Neural progenitor cell (in vitro differentiated cells): ENCODE data around the gene DOP1B. TPM values are rescaled to one million over a fixed set of nuclear protein-coding genes. Genes with fewer than 3 reads are reported as not detected.

Experiments used
- DNase-seq: peaks from one replicate; pipeline ENCODE4 v3.0.0-alpha.2; 2016; ENCODE audit warnings: low spot score
- H2AFZ ChIP-seq: fragments of 200-600 bp; sonication (generic); replicated peaks from 2 replicates; pipeline ENCODE4 v1.6.1; 2016; ENCODE audit warnings: antibody characterized with exemption
- H3F3A ChIP-seq: fragments of 200-600 bp; sonication (generic); 2 replicates; pipeline ENCODE4 v1.6.1; 2016; ENCODE audit warnings: antibody characterized with exemption, low read depth
- H3K27ac ChIP-seq: fragments of 200-600 bp; sonication (generic); 2 replicates; pipeline ENCODE4 v1.5.1; 2016; ENCODE audit warnings: mild to moderate bottlenecking
- H3K27me3 ChIP-seq: fragments of 200-600 bp; sonication (generic); 2 replicates; pipeline ENCODE4 v1.6.1; 2016; ENCODE audit warnings: mild to moderate bottlenecking, moderate library complexity
- H3K36me3 ChIP-seq: fragments of 200-600 bp; sonication (generic); 2 replicates; pipeline ENCODE4 v1.5.1; 2016
- H3K4me1 ChIP-seq: fragments of 200-600 bp; sonication (generic); 2 replicates; pipeline ENCODE4 v1.6.1; 2016; ENCODE audit warnings: mixed run types
- H3K4me2 ChIP-seq: fragments of 200-600 bp; sonication (generic); 2 replicates; pipeline ENCODE4 v1.6.1; 2016
- H3K4me3 ChIP-seq: fragments of 200-600 bp; sonication (generic); 2 replicates; pipeline ENCODE4 v1.5.1; 2016
- H3K79me2 ChIP-seq: fragments of 200-600 bp; sonication (generic); 2 replicates; pipeline ENCODE4 v1.6.1; 2016; ENCODE audit warnings: low read depth
- H3K9ac ChIP-seq: fragments of 200-600 bp; sonication (generic); 2 replicates; pipeline ENCODE4 v1.6.1; 2016
- H3K9me3 ChIP-seq: fragments of 200-600 bp; sonication (generic); 2 replicates; pipeline ENCODE4 v1.5.1; 2016; ENCODE audit warnings: low read depth
- H4K20me1 ChIP-seq: fragments of 200-600 bp; sonication (generic); 2 replicates; pipeline ENCODE4 v1.6.1; 2016; ENCODE audit warnings: low read depth
- H3K27ac Mint-ChIP-seq: 3 replicates; pipeline ENCODE4 v1.8.0; 2021; ENCODE audit warnings: mixed read lengths
- H3K27me3 Mint-ChIP-seq: 2 replicates; pipeline ENCODE4 v1.8.0; 2022; ENCODE audit warnings: low read depth, mild to moderate bottlenecking, inconsistent platforms, moderate library complexity, mixed read lengths; ENCODE audit not compliant: insufficient read depth
- H3K36me3 Mint-ChIP-seq: 3 replicates; pipeline ENCODE4 v1.8.0; 2021; ENCODE audit warnings: mixed read lengths
- H3K4me1 Mint-ChIP-seq: 3 replicates; pipeline ENCODE4 v1.8.0; 2021; ENCODE audit warnings: mixed read lengths
- H3K4me3 Mint-ChIP-seq: 3 replicates; pipeline ENCODE4 v1.8.0; 2021; ENCODE audit warnings: mild to moderate bottlenecking, moderate library complexity, mixed read lengths
- H3K9me3 Mint-ChIP-seq: 3 replicates; pipeline ENCODE4 v1.8.0; 2020; ENCODE audit warnings: mixed read lengths
- CTCF ChIP-seq: fragments of 200-600 bp; sonication (generic); IDR thresholded peaks from 2 replicates; pipeline ENCODE4 v1.5.1; 2017; ENCODE audit warnings: antibody characterized with exemption, mild to moderate bottlenecking
- EZH2 ChIP-seq: fragments of 200-600 bp; sonication (generic); IDR thresholded peaks from 2 replicates; pipeline ENCODE4 v1.6.1; 2017; ENCODE audit warnings: antibody characterized with exemption, mild to moderate bottlenecking, moderate library complexity
- EZH2phosphoT487 ChIP-seq: fragments of 200-600 bp; sonication (generic); IDR thresholded peaks from 2 replicates; pipeline ENCODE4 v1.6.1; 2017; ENCODE audit warnings: antibody characterized with exemption
- total RNA-seq: library from RNA; depleted of rRNA; stranded (reverse); fragments of >200 nt; gene quantifications from 2 replicates; pipeline ENCODE4 v1.2.3, GENCODE V29; 2015; ENCODE audit warnings: low replicate concordance

The DOP1B gene
- total RNA-seq, 1 donor from 2014 or later = 9.9 TPM

GRCh38 chr21:36120304-36120888 is 36.2 kb upstream of the DOP1B start:
- Histone ChIP-seq H3K79me2 (no peaks in the 10 kb centered on the region), H3K4me2 (no peak overlapping the region), H4K20me1 (no peaks in the 10 kb centered on the region), H3K27me3 (no peaks in the 10 kb centered on the region), H3K36me3 (no peaks in the 10 kb centered on the region), H3K9ac (no peak overlapping the region), H3F3A (no peaks in the 10 kb centered on the region), H3K9me3 (no peaks in the 10 kb centered on the region), H3K27ac (no peak overlapping the region), H3K4me3 (no peak overlapping the region), H3K4me1 (no peaks in the 10 kb centered on the region), H2AFZ (no peak overlapping the region)
- Mint-ChIP-seq H3K27me3 (peaks cover 2% of the 10 kb centered on the region), H3K9me3 (no peaks in the 10 kb centered on the region), H3K27ac (no peak overlapping the region), H3K4me1 (no peaks in the 10 kb centered on the region), H3K36me3 (no peaks in the 10 kb centered on the region), H3K4me3 (no peak overlapping the region)
- DNase-seq = no peak
- TF ChIP-seq CTCF (no peak), EZH2phosphoT487 (no peak), EZH2 (no peak)

- Mint-ChIP-seq H3K4me3 (no peak overlapping the region), H3K27ac (no peak overlapping the region), H3K9me3 (no peaks in the 10 kb centered on the region), H3K27me3 (peaks cover 6% of the 10 kb centered on the region), H3K4me1 (no peaks in the 10 kb centered on the region), H3K36me3 (no peaks in the 10 kb centered on the region)
- Histone ChIP-seq H3K9me3 (no peaks in the 10 kb centered on the region), H3K36me3 (no peaks in the 10 kb centered on the region), H3K9ac (no peak overlapping the region), H3K4me3 (no peak overlapping the region), H3F3A (no peaks in the 10 kb centered on the region), H3K27ac (no peak overlapping the region), H3K27me3 (no peaks in the 10 kb centered on the region), H2AFZ (no peak overlapping the region), H3K4me1 (no peaks in the 10 kb centered on the region), H3K4me2 (no peak overlapping the region), H4K20me1 (no peaks in the 10 kb centered on the region), H3K79me2 (no peaks in the 10 kb centered on the region)
- peak; percentile 47 for TF ChIP-seq CTCF
- TF ChIP-seq EZH2 = no peak
- DNase-seq = no peak
Observed at GRCh38 chr21:36122977-36123376, 33.6 kb upstream of the DOP1B start.

GRCh38 chr21:36124395-36124794 is 32.2 kb upstream of the DOP1B start:
- Histone ChIP-seq H2AFZ (no peak overlapping the region), H3K79me2 (no peaks in the 10 kb centered on the region), H3K27me3 (no peaks in the 10 kb centered on the region), H3F3A (peaks cover 2% of the 10 kb centered on the region), H3K4me1 (no peaks in the 10 kb centered on the region), H3K9ac (no peak overlapping the region), H3K27ac (no peak overlapping the region), H4K20me1 (no peaks in the 10 kb centered on the region), H3K9me3 (no peaks in the 10 kb centered on the region), H3K4me2 (no peak overlapping the region), H3K4me3 (no peak overlapping the region), H3K36me3 (no peaks in the 10 kb centered on the region)
- Mint-ChIP-seq H3K4me3 (no peak overlapping the region), H3K27me3 (peaks cover 6% of the 10 kb centered on the region), H3K27ac (no peak overlapping the region), H3K4me1 (peaks cover 3% of the 10 kb centered on the region), H3K36me3 (no peaks in the 10 kb centered on the region), H3K9me3 (no peaks in the 10 kb centered on the region)
- TF ChIP-seq EZH2 (no peak), EZH2phosphoT487 (no peak), CTCF (no peak)
- no peak for DNase-seq
